ENCODE results near the gene IRF9.

IRF9 gene

DNA sequence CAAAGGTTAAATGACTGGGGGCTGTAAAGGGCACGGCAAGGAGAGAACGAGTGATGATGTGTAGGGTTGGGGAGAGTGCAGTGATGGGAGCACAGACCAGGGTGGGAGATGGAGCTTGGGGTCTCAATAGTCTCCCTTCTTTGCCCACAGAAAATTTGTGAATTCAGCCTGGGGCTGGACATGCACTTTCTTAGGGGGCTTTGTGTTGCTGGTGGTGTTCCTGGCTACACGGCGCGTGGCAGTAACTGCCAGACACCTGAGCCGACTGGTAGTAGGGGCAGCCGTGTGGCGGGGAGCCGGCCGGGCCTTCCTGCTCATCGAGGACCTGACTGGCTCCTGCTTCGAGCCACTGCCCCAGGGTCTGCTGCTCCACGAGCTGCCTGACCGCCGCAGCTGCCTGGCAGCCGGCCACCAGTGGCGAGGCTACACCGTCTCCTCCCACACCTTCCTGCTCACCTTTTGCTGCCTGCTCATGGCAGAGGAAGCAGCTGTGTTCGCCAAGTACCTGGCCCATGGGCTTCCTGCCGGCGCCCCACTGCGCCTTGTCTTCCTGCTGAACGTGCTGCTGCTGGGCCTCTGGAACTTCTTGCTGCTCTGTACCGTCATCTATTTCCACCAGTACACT is 28.9 kb upstream of the IRF9 start:
- DNase-seq = peak; percentile 72

DNA sequence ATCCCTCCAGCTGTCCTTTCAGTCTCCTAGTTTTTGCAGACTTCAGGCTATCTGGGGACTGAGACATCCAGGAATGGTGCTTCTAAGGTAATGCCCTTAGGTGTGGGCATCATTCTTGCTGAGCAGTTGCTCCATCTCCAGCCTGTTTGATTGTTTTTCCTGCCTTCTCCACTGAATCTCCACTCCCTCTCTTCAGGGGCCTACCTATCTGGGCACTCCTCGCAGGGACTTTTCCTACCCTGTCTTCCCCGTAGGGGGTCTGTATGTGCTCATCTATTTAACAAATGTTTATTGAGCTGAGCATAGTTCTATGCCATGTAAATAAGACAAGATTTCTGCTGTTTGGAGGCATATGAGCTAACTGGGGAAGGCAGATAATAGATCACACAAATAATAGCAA is 28.1 kb upstream of the IRF9 start:
- no peak for DNase-seq

GRCh38 chr14:24133735-24134134 is 27.3 kb upstream of the IRF9 start:
- DNase-seq = no peak

DNA sequence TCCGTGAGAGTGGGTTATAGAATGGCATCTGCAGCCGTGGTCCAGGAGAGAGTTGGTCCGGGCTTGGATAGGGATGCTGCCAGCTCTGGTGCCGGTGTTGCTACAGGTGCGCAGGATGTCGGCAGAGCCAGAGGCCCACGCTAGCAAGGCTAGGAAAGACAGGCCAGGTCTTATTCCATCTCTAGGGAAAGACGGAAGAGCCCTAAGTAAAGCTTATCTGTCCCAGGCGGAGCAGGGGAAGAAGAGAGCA is 25.6 kb upstream of the IRF9 start:
- no peak for DNase-seq

GRCh38 chr14:24135834-24136683 is 25.0 kb upstream of the IRF9 start, which contains the start of gene PSME1:
Gene PSME1 (plus strand): TSS chr14:24136194. CDS start chr14:24136263, 69 bp downstream.
- DNase-seq = peak; percentile 73

GRCh38 chr14:24136684-24137528 is 24.2 kb upstream of the IRF9 start:
- no peak for DNase-seq

- no peak for DNase-seq
Measured at GRCh38 chr14:24137529-24138395, 23.3 kb upstream of the IRF9 start.

DNA sequence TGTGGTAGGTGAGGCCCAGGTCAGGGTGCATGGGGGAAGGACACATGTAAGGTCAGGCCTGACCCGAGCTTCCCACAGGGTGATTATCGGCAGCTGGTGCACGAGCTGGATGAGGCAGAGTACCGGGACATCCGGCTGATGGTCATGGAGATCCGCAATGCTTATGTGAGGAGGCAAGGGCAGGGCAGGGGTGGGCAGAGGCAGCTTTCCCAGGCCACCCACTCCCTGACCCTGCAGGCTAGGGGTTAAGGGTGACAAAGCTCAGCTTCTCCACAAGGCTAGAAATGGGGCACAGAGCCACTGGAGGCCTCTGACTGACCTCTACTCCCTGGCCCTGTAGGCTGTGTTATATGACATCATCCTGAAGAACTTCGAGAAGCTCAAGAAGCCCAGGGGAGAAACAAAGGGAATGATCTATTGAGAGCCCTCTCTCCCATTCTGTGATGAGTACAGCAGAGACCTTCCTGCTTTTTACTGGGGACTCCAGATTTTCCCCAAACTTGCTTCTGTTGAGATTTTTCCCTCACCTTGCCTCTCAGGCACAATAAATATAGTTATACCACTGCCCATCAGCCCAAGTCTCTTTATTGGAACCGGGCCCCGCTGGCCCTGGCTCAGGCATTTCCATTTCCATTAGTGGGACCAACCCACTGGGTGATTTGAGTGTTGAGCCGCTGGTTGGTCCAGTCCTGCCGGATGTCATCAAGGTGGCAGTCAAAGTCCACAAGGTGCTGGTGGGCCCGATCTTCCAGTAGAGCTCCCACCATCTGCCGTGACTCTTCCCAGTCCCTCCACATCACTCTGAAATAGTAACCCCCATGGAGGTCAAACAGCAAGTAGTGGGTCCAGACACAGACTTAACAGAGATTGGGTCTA is 22.4 kb upstream of the IRF9 start:
- DNase-seq = no peak

DNA sequence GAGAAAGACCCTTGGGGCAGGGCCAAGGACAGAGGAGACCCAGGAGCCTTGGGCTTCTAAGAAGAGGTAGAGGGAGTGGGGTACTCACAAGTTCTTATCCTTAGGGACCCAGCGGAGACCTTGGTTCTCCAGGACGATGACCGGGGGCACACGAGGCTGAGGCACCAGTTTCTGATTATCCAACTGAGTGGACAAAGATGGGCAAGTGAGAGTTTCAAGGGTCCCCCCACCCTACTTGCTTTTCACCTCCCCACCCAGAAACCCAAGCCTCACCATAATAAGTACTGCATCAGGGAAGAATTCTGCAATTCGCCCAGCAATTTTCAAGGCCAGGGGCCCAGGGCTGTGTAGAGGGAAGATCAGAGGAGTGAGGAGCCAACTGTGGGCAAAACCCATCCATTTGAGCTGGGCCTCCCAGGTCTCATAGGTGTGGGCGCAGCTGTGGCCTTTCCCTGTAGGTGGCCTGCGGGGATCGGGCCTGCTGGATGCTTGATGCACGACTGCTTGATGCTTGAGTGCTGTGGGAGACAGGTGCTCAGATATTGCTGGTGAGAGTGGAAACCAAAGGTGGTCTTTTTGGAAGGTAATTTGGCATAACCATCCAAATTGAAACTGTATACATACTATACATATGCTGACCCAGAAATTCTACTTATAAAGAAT is 21.7 kb upstream of the IRF9 start:
- no peak for DNase-seq

GRCh38 chr14:24141097-24141880 is 19.8 kb upstream of the IRF9 start, which contains the start of gene EMC9:
Gene EMC9 (minus strand): TSS chr14:24141591. CDS start chr14:24141304, 287 bp downstream.
- peak; percentile 98 for DNase-seq

- no peak for DNase-seq
Measured at GRCh38 chr14:24143511-24143910, 17.6 kb upstream of the IRF9 start.

- no peak for DNase-seq
Measured at GRCh38 chr14:24144451-24144850, 16.6 kb upstream of the IRF9 start.

DNA sequence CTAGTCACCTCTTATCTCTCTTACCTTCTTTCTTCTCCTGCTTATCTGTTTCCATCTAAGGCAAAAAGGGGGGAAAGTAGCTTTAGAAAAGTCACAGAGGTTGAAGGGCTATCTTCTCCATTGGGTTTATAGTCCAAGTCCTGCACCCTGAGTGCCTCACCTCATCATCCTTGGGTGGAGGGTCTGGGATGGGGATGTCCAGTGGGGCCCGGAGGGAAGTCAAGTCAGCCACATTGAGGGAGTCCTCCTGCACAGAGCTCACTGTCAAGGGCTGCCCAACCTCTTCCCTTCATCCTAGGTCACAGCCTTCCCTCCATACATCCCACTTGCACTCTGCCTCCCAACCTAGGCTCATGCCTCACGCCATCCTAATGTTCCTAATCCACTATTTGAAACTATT is 15.8 kb upstream of the IRF9 start:
- DNase-seq = no peak

- no peak for DNase-seq
Measured at GRCh38 chr14:24145690-24146452, 15.2 kb upstream of the IRF9 start.

DNA sequence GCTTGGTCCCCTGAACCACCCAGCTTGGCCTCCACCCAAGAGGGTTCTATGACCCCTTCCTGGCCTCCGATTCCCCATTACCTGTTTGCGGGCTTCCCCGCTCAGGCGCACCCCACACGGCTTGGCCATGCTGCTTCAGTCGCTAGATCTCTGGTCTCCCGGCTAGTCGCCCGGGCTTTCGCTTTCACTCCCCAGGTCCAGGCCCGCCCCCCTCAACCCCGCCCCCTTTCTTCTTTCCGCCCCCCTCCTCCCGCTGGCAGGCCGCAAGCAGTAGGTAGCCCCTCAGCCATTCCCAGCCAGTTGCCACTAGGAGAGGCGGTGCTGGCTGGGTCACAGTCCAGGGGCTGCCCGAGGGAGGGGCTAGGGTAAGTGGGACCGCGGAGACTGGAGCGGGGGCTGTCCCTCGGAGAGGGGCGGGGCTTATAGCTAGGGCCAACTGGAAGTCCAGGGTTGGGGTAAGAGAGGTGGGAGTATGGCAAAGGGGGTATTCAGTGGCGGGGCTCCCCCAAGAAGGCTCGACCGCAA is 14.6 kb upstream of the IRF9 start, which contains the start of gene PSME2:
Gene PSME2, minus strand, starts transcription at position 158 of the 525 bp plus-strand sequence. Its CDS starts 29 bp downstream, at position 129.
- peak; percentile 95 for DNase-seq

DNA sequence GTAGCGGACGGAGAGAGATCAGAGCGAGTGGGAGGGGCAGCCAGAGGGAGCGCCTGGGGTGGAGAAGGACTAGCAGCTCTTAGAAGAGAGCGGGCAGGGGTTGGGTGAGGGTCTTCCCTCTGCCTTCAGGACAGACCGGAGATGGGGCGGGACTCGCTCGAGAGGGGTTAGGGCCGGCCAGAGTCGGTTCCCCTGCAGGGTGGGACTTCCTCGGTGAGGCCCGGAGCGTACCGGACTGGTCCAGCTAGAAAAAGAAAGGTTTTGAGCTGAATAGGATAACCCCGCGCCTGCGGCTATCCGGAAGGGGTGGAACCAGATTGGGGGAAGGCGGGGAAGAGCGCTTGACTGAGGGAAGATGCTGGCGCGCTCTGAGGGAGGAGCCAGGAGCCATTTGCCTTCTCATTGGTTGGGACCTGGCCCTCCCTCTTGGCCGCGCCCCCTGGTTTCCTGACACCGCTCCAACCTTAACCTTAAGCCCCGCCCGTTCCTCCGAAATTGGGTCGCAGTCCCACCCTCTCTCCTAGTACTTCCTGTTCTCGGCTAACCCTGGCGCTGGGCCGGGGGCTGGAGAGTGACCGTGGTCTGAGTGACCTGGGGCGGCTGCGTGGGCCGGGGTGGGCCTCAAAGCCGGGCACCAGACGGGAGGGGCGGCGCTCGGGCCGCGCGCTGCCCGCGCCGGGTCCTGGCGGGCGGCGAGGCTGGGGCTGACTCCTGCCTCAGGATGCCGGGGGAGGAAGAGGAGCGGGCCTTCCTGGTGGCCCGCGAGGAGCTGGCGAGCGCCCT is 13.9 kb upstream of the IRF9 start, which contains the start of gene RNF31:
Gene RNF31, plus strand, starts transcription at position 521 of the 783 bp plus-strand sequence. Its CDS starts 201 bp downstream, at position 722.
- peak; percentile 97 for DNase-seq

DNA sequence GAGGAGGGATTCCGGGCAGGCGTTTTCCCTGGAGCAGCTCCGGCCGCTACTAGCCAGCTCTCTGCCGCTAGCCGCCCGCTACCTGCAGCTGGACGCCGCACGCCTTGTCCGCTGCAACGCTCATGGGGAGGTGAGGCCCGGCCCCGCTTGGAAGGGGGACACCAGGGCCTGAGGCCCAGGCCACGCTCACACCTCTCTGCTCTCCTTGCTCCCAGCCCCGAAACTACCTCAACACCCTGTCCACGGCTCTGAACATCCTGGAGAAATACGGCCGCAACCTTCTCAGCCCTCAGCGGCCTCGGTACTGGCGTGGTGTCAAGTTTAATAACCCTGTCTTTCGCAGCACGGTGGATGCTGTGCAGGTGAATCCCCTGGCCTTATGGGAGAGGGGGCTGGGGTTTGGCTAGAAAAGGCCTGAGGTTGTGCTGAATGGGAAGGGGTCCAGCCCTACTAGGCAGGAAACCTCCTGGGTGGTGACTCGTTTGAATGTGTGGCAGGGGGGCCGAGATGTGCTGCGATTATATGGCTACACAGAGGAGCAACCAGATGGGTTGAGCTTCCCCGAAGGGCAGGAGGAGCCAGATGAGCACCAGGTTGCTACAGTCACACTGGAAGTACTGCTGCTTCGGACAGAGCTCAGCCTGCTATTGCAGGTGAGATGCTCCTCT is 13.2 kb upstream of the IRF9 start:
- no peak for DNase-seq

All from NCI-H2029 treated with DMSO at 0.1 percent for 48 hours (cell line).